ENCODE results near the gene CEP290.

The CEP290 gene

GRCh38 chr12:88141774-88142609 lies at the start of gene CEP290, which contains the start of gene TMTC3:
TSS of gene CEP290 (minus strand) at chr12:88142088. CDS start at chr12:88141307, 781 bp downstream.
TSS of gene TMTC3 (plus strand) at chr12:88142307. CDS start at chr12:88148316, 6,009 bp downstream.
- DNase-seq: peak; percentile 97

GRCh38 chr12:88188180-88188579 lies 46.3 kb upstream of the CEP290 start:
- no peak for DNase-seq

- DNase-seq: no peak
These were observed 45.7 kb upstream of the CEP290 start for GRCh38 chr12:88187571-88187970.

GRCh38 chr12:88185988-88186387 lies 44.1 kb upstream of the CEP290 start:
- DNase-seq: no peak

GRCh38 chr12:88185279-88185678 lies 43.4 kb upstream of the CEP290 start:
- DNase-seq: no peak

GRCh38 chr12:88184196-88184595 lies 42.3 kb upstream of the CEP290 start:
- no peak for DNase-seq

GRCh38 chr12:88182416-88182815 lies 40.5 kb upstream of the CEP290 start:
- no peak for DNase-seq

GRCh38 chr12:88181881-88182280 lies 40.0 kb upstream of the CEP290 start:
- DNase-seq: no peak

GRCh38 chr12:88179436-88180014 lies 37.6 kb upstream of the CEP290 start:
- no peak for DNase-seq

GRCh38 chr12:88175544-88175943 lies 33.7 kb upstream of the CEP290 start:
- no peak for DNase-seq

- no peak for DNase-seq
These were observed 31.0 kb upstream of the CEP290 start for GRCh38 chr12:88172844-88173407.

- no peak for DNase-seq
These were observed 25.5 kb upstream of the CEP290 start for GRCh38 chr12:88167384-88167783.

- DNase-seq: no peak
These were observed 24.3 kb upstream of the CEP290 start for GRCh38 chr12:88166179-88166578.

GRCh38 chr12:88163371-88163770 lies 21.5 kb upstream of the CEP290 start:
- DNase-seq: no peak

- DNase-seq: no peak
These were observed 14.3 kb upstream of the CEP290 start for GRCh38 chr12:88156075-88156654.

GRCh38 chr12:88153959-88154358 lies 12.1 kb upstream of the CEP290 start:
- no peak for DNase-seq

- DNase-seq: no peak
These were observed 8.2 kb upstream of the CEP290 start for GRCh38 chr12:88150063-88150462.

GRCh38 chr12:88145567-88146505 lies 3.9 kb upstream of the CEP290 start:
- DNase-seq: no peak

GRCh38 chr12:88144546-88145468 lies 2.9 kb upstream of the CEP290 start:
- DNase-seq: no peak

GRCh38 chr12:88144037-88144436 lies 2.1 kb upstream of the CEP290 start:
- DNase-seq: no peak

- peak; percentile 21 for DNase-seq
These were observed 713 bp upstream of the CEP290 start for GRCh38 chr12:88142610-88142991.

GRCh38 chr12:88141425-88141773 lies 489 bp downstream of the CEP290 start:
- DNase-seq: no peak

Data from CD4-positive, alpha-beta T cell treated with Interleukin-10 for 1 hour (primary cell).